Measurements from ENCODE around the gene ETS1. TPM values are rescaled to one million over a fixed set of nuclear protein-coding genes. Genes with fewer than 3 reads are reported as not detected.

Gene ETS1
- total RNA-seq, 6 experiments from 2014 or later, result 55.2 to 78.6 (median 73.2) TPM

GRCh38 chr11:128621601-128622501 is 34.5 kb upstream of the ETS1 start:
- Mint-ChIP-seq H3K27ac (peak overlapping the region; percentile 79), H3K36me3 (ENCODE audit: low read depth) (no peaks in the 10 kb centered on the region), H3K27me3 (ENCODE audit: insufficient read depth) (no peaks in the 10 kb centered on the region; the same call in 1 of the 2 replicates), H3K4me3 (peak overlapping the region; percentile 68; the same call in 1 of the 2 replicates), H3K9me3 (no peaks in the 10 kb centered on the region), H3K4me1 (ENCODE audit: low read depth) (peaks cover 36% of the 10 kb centered on the region)
- peak; percentile 82 for DNase-seq
- TF ChIP-seq, protein P1, sequence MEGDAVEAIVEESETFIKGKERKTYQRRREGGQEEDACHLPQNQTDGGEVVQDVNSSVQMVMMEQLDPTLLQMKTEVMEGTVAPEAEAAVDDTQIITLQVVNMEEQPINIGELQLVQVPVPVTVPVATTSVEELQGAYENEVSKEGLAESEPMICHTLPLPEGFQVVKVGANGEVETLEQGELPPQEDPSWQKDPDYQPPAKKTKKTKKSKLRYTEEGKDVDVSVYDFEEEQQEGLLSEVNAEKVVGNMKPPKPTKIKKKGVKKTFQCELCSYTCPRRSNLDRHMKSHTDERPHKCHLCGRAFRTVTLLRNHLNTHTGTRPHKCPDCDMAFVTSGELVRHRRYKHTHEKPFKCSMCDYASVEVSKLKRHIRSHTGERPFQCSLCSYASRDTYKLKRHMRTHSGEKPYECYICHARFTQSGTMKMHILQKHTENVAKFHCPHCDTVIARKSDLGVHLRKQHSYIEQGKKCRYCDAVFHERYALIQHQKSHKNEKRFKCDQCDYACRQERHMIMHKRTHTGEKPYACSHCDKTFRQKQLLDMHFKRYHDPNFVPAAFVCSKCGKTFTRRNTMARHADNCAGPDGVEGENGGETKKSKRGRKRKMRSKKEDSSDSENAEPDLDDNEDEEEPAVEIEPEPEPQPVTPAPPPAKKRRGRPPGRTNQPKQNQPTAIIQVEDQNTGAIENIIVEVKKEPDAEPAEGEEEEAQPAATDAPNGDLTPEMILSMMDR (IDR thresholded peaks at IDR 0.05), result peak; percentile 6; the same call in 1 of the 2 replicates

DNA sequence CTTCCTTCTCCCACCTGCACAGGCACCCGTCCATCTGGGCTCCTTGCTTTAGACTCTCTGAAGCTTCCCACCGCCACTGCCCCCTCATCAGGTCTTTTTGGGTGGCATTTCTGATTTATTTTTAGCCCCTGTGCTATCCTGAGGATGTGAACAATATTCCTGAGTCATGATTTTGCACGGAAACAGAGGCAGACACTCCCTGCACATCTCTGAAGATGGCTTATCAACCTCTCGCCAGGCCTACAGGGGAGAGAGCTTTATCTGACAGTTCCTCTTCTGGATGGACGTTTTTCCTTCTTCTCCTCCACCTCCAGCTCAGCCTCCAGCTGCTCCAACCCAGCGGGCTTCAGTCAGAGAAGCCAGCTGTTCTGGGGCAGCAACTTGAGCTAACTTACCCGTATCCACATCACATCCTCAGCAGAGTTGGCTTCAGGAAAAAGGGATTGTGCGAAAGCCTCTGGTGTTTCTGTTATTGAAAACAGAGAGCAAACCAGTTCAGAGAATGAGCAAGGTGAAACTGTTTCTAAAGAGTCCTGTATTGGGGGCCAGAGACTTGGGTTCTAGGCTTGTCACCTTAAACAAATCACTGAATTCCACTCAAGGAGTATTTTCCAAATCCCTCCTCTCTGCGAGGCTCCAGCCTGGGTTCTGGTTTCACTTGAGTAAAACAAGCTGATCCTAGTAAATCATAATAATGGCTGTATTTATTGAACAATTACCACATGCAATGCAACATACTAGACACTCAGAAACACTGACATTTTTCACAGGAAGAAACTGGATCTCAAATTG is 33.1 kb upstream of the ETS1 start:
- Mint-ChIP-seq H3K4me3 (peak overlapping the region; percentile 68; the same call in 1 of the 2 replicates), H3K9me3 (no peaks in the 10 kb centered on the region), H3K27ac (peak overlapping the region; percentile 74), H3K36me3 (ENCODE audit: low read depth) (no peaks in the 10 kb centered on the region), H3K27me3 (ENCODE audit: insufficient read depth) (peaks cover 1% of the 10 kb centered on the region), H3K4me1 (ENCODE audit: low read depth) (peaks cover 36% of the 10 kb centered on the region)
- TF ChIP-seq, protein P1 (IDR thresholded peaks at IDR 0.05), result no peak
- no peak for DNase-seq

DNA sequence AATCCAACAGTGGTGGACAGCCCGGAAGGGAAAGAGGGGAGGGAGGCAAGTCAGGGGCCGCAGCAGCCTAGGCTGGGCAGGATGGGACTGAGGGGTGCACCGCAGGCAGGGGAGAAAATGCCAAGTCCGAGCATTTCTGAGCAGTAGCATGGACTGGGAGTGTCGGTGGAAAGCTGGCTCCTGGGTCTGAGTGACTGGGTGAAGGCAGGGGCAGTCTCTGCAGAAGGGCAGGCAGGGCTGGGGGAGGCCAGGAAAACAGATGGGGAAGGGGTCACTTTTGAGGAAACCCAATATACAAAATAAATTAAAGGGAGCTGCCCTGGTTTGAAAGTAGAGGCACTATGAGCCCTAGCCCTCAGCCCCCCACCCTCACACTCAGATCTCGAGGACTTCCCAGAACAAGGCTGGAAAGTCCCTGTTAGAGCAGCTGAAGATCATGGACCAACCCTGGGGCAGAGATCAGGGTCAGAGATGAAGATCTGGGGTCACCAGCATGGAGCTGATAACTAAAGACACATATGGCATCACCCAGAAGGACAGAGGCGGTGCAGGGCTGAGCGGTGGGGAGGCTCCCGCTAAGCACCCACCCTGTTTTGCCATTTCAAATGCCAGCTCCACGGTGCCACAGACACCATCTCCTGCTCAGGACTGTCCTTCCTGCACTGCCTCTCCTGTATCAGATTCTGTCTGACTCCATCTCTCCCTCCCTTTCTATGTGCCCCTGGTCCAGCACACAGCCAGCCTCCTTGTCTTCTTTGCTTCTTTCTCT is 32.4 kb upstream of the ETS1 start:
- H3K36me3 Mint-ChIP-seq (ENCODE audit: low read depth), result no peaks in the 10 kb centered on the region
- no peak for DNase-seq
- H3K4me1 Mint-ChIP-seq (ENCODE audit: low read depth), result peaks cover 36% of the 10 kb centered on the region
- H3K4me3 Mint-ChIP-seq, result peak overlapping the region; percentile 0; the same call in 1 of the 2 replicates
- H3K27ac Mint-ChIP-seq, result peak overlapping the region; percentile 74
- TF ChIP-seq, protein P1 (IDR thresholded peaks at IDR 0.05), result no peak
- H3K9me3 Mint-ChIP-seq, result no peaks in the 10 kb centered on the region
- peaks cover 6% of the 10 kb centered on the region for H3K27me3 Mint-ChIP-seq (ENCODE audit: insufficient read depth)

DNA sequence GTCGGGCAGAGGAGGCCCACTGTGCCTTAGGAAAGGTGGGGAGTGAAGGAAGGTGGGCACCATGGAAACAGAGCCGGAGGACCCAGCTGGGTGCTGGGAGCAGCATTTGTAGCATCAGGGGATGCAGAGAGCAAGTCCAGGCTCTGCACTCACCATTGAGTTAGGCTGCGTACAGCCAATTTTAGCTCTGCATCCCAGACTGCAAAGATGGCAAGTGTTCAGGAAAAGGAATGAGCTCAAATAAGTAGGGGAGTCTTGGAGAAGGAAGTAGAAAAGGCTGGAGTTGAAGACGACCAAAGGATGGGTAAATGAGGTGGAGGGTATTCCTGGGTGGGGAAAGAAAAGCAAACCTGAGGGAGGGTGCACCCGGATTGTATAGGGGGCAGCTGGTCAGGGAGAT is 31.6 kb upstream of the ETS1 start:
- TF ChIP-seq, protein P1 (IDR thresholded peaks at IDR 0.05), result no peak
- DNase-seq, result no peak
- no peak overlapping the region for H3K4me3 Mint-ChIP-seq
- H3K27ac Mint-ChIP-seq, result no peak overlapping the region
- H3K9me3 Mint-ChIP-seq, result no peaks in the 10 kb centered on the region
- H3K4me1 Mint-ChIP-seq (ENCODE audit: low read depth), result peaks cover 36% of the 10 kb centered on the region
- peaks cover 9% of the 10 kb centered on the region for H3K27me3 Mint-ChIP-seq (ENCODE audit: insufficient read depth)
- no peaks in the 10 kb centered on the region for H3K36me3 Mint-ChIP-seq (ENCODE audit: low read depth)

DNA sequence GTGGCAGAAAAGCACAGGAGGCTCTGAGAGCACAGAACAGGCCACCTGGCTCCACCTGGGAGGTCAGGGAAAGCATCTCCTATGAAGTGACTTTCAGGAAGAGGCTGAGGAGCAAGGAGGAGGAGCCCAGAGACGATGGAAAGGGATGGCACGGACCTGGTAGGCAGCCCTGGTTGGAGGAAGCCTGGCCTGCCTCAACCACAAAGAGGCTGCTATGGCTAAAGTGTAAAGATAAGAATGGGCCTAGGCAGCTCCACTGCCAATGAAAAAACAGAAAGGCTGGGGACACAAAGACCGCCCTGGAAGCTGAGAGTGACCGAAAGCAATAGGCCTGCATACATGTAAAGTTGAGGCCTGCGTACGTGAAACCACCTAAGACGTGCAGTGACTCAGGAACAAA is 31.2 kb upstream of the ETS1 start:
- DNase-seq, result no peak
- no peaks in the 10 kb centered on the region for H3K36me3 Mint-ChIP-seq (ENCODE audit: low read depth)
- H3K27me3 Mint-ChIP-seq (ENCODE audit: insufficient read depth), result peaks cover 10% of the 10 kb centered on the region
- H3K27ac Mint-ChIP-seq, result no peak overlapping the region
- H3K4me1 Mint-ChIP-seq (ENCODE audit: low read depth), result peaks cover 36% of the 10 kb centered on the region
- TF ChIP-seq, protein P1 (IDR thresholded peaks at IDR 0.05), result no peak
- H3K9me3 Mint-ChIP-seq, result no peaks in the 10 kb centered on the region
- H3K4me3 Mint-ChIP-seq, result no peak overlapping the region
